NT2/D1 (cell line): ENCODE results near the gene OR2W3.

ENCODE experiments used
- SUZ12 ChIP-seq: IDR thresholded peaks from 2 replicates; pipeline ENCODE4 v1.6.1; 2011; ENCODE audit not compliant: insufficient read length, insufficient read depth; ENCODE audit errors: extremely low read depth
- YY1 ChIP-seq: IDR thresholded peaks from 2 replicates; pipeline ENCODE4 v1.6.1; 2011; ENCODE audit not compliant: insufficient read length, insufficient read depth
- ZNF274 ChIP-seq: IDR thresholded peaks from 2 replicates; pipeline ENCODE4 v1.6.1; 2011; ENCODE audit warnings: mild to moderate bottlenecking, low read depth, low read length

DNA sequence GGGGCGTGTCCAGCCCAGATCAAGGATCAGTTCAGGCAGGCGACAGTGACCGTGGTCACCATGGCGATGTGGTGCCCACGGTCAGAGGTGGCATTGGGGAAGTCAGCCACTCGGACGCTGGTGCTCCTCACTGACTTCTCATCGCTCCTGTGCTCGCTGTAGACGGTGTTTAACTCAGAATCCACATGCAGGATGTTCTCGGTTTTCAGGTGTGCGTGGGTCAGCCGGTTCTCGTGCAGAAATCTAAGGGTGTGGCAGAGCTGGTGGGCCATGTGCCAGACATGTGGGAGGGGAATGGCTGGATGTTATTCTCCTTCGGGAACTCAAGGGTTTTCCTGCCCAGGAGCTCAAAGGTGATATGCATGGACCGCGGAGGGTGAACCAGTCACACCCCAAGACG, 41.0 kb downstream of the OR2W3 start:
- TF ChIP-seq YY1, result no peak
- no peak for TF ChIP-seq SUZ12
- TF ChIP-seq ZNF274, result no peak
